K562 (cell line): Measurements from ENCODE around the gene YBX2. TPM values are rescaled to one million over a fixed set of nuclear protein-coding genes. Genes with fewer than 3 reads are reported as not detected.

Experiments used
- ARID1B ChIP-seq: fragments of 450-650 bp; IDR thresholded peaks from 2 replicates; pipeline ENCODE4 v1.6.1; 2016; ENCODE audit warnings: antibody characterized with exemption, mild to moderate bottlenecking, inconsistent platforms
- ATF1 ChIP-seq, 2 experiments: fragments of 450-650 bp in 1 of 2; IDR thresholded peaks; 2 replicates each; pipeline ENCODE4 v1.6.1; 2016; ENCODE audit warnings: missing compliant biosample characterization in 1 of 2, missing genetic modification characterization in 1 of 2
- ATF4 ChIP-seq: fragments of 450-650 bp; formaldehyde crosslinking; IDR thresholded peaks from 2 replicates; pipeline ENCODE4 v1.4.0; 2022; ENCODE audit warnings: mild to moderate bottlenecking, moderate library complexity
- ATF7 ChIP-seq: fragments of 450-650 bp; IDR thresholded peaks from 2 replicates; pipeline ENCODE4 v1.7.1; 2014; ENCODE audit warnings: mild to moderate bottlenecking, moderate library complexity
- CHAMP1 ChIP-seq: fragments of 450-650 bp; IDR thresholded peaks from 2 replicates; pipeline ENCODE4 v1.6.1; 2016; ENCODE audit warnings: mild to moderate bottlenecking
- CREM ChIP-seq: IDR thresholded peaks from 2 replicates; pipeline ENCODE4 v1.6.1; 2014; ENCODE audit warnings: antibody characterized with exemption, low read depth
- ETV1 ChIP-seq: fragments of 450-650 bp; conservative IDR thresholded peaks from 2 replicates; pipeline ENCODE4 v1.6.1; 2016; ENCODE audit warnings: missing genetic modification characterization, control low read depth, low read depth, missing compliant biosample characterization
- FIP1L1 ChIP-seq: fragments of 200-400 bp; formaldehyde crosslinking; IDR thresholded peaks from 2 replicates; pipeline ENCODE4 v1.6.1; 2018; ENCODE audit warnings: mild to moderate bottlenecking, low read depth, low read length; ENCODE audit not compliant: poor library complexity, severe bottlenecking
- GTF2A2 ChIP-seq: IDR thresholded peaks from 2 replicates; pipeline ENCODE4 v1.6.1; 2016; ENCODE audit warnings: mild to moderate bottlenecking, missing genetic modification characterization, missing compliant biosample characterization
- KLF6 ChIP-seq: fragments of 250-450 bp; sonication (Bioruptor Pico); IDR thresholded peaks from 2 replicates; pipeline ENCODE4 v1.4.0; 2020; ENCODE audit warnings: mild to moderate bottlenecking, moderate library complexity, borderline replicate concordance
- LEF1 ChIP-seq: fragments of 450-650 bp; IDR thresholded peaks from 2 replicates; pipeline ENCODE4 v1.6.1; 2016; ENCODE audit warnings: mild to moderate bottlenecking
- MAX ChIP-seq: sonication (generic); formaldehyde crosslinking; IDR thresholded peaks from 2 replicates; pipeline ENCODE4 v1.9.0; 2022; ENCODE audit warnings: mild to moderate bottlenecking, missing genetic modification reagents
- MIER1 ChIP-seq: fragments of 450-650 bp; IDR thresholded peaks from 2 replicates; pipeline ENCODE4 v1.6.1; 2016; ENCODE audit warnings: antibody characterized with exemption, mild to moderate bottlenecking, low read depth
- MTA1 ChIP-seq: fragments of 450-650 bp; IDR thresholded peaks from 2 replicates; pipeline ENCODE4 v1.6.1; 2017; ENCODE audit warnings: borderline replicate concordance
- MTA2 ChIP-seq: fragments of 450-650 bp; IDR thresholded peaks from 2 replicates; pipeline ENCODE4 v1.6.1; 2016; ENCODE audit warnings: low read depth
- NR2C1 ChIP-seq, 2 experiments: fragments of 450-650 bp; IDR thresholded peaks; 2 replicates each; pipeline ENCODE4 v1.6.1; 2017; ENCODE audit warnings: mild to moderate bottlenecking in 2 of 2, antibody characterized with exemption in 1 of 2, inconsistent platforms in 1 of 2, missing compliant biosample characterization in 1 of 2, missing genetic modification characterization in 1 of 2
- PKNOX1 ChIP-seq: fragments of 450-650 bp; IDR thresholded peaks from 2 replicates; pipeline ENCODE4 v1.6.1; 2016
- SAFB ChIP-seq: fragments of 200-400 bp; formaldehyde crosslinking; IDR thresholded peaks from 2 replicates; pipeline ENCODE4 v1.6.1; 2017; ENCODE audit warnings: low read depth, low read length, borderline replicate concordance
- SMAD2 ChIP-seq: fragments of 150-350 bp; IDR thresholded peaks from 2 replicates; pipeline ENCODE4 v1.6.1; 2014; ENCODE audit warnings: low read depth, mild to moderate bottlenecking, low read length
- TCF7 ChIP-seq: sonication (generic); IDR thresholded peaks from 2 replicates; pipeline ENCODE4 v1.6.1; 2016; ENCODE audit warnings: antibody characterized with exemption, borderline replicate concordance
- TRIM24 ChIP-seq, 2 experiments: fragments of 450-650 bp; IDR thresholded peaks; 2 replicates each; pipeline ENCODE4 v1.6.1; 2016
- VEZF1 ChIP-seq: fragments of 200-800 bp; sonication (Bioruptor generic); IDR thresholded peaks from 2 replicates; pipeline ENCODE4 v1.6.1; 2017; ENCODE audit warnings: missing genetic modification characterization, missing compliant biosample characterization
- ZFX ChIP-seq: sonication (generic); formaldehyde crosslinking; IDR thresholded peaks from 2 replicates; pipeline ENCODE4 v1.8.0; 2022; ENCODE audit warnings: mild to moderate bottlenecking, missing genetic modification reagents, moderate library complexity
- polyA plus RNA-seq, 8 experiments: library from polyadenylated mRNA; depleted of rRNA in 4 of 8; stranded (reverse) in 5 of 8; unstranded in 3 of 8; fragments of >200 nt; fragmentation: Nextera tagmentation in 2 of 8; fragmentation: Illumina TruSeq in 1 of 8; extraction: Ambion mirVana in 2 of 8; extraction: Trizol in 1 of 8; gene quantifications; 2 replicates each; pipeline versions ENCODE4 v1.2.1 to v1.2.3, GENCODE V29; 2011 to 2014; ENCODE audit warnings: inconsistent platforms in 1 of 8, missing spikeins in 1 of 8
- total RNA-seq, 7 experiments: library from RNA; depleted of rRNA in 6 of 7; stranded (reverse); fragments of >200 nt in 6 of 7; fragmentation: Illumina TruSeq in 2 of 7; extraction: Trizol in 2 of 7; gene quantifications; 2 replicates each; pipeline versions ENCODE4 v1.2.1 to v1.2.3, GENCODE V29; 2011 to 2021; ENCODE audit warnings: low replicate concordance in 1 of 7

YBX2 gene
- total and polyA plus RNA-seq, 9 of the 15 experiments (the other 6 are each of a cell fraction or from before 2014, with no cell fraction given): 0.03 to 0.59 (median 0.27) TPM; not detected in 6

GRCh38 chr17:7314719-7315569 lies 20.5 kb upstream of the YBX2 start, which contains the start of gene GPS2 (continued):
- TF ChIP-seq ATF4 (CRISPR knock-in tag): no peak
- TF ChIP-seq MTA2: peak; percentile 55; the same call in 1 of the 2 replicates
- no peak for TF ChIP-seq VEZF1 (CRISPR knock-in tag)
- no peak for TF ChIP-seq MTA1
- peak; percentile 37; the same call in 1 of the 2 replicates for TF ChIP-seq ETV1 (tag)
- peak; percentile 85 for TF ChIP-seq FIP1L1
- peak; percentile 86 for TF ChIP-seq MIER1
- TF ChIP-seq CREM: peak; percentile 98
- no peak for TF ChIP-seq CHAMP1
- no peak for TF ChIP-seq ARID1B
- peak; percentile 30; the same call in 1 of the 2 replicates for TF ChIP-seq PKNOX1
- no peak for TF ChIP-seq SMAD2
- no peak for TF ChIP-seq SAFB
- peak; percentile 98 for TF ChIP-seq NR2C1 (IDR thresholded peaks at IDR 0.05)
- TF ChIP-seq NR2C1 (tag; IDR thresholded peaks at IDR 0.05): peak; percentile 98
- TF ChIP-seq KLF6 (CRISPR knock-in tag): no peak
- TF ChIP-seq ATF7: peak; percentile 59
- 0 out of 4 replicates have a peak, but pooled peaks of 1 of the 2 experiments have one; percentile 9 for TF ChIP-seq TRIM24 (IDR thresholded peaks at IDR 0.05)
- TF ChIP-seq LEF1: no peak
- TF ChIP-seq ATF1 (CRISPR knock-in tag; IDR thresholded peaks at IDR 0.05): peak; percentile 36
- TF ChIP-seq ATF1 (tag; IDR thresholded peaks at IDR 0.05): peak; percentile 90
- TF ChIP-seq TCF7: no peak
- TF ChIP-seq MAX (CRISPR knock-in tag): peak; percentile 42; the same call in 1 of the 2 replicates
- peak; percentile 68 for TF ChIP-seq ZFX (CRISPR knock-in tag)
- no peak for TF ChIP-seq GTF2A2 (tag)
